Measurements from ENCODE around the gene UST.
"Not testable (repeated sequence)": the region's sequence is repeated elsewhere in the genome, so short reads cannot be mapped to it uniquely, and the experiment has no call there.

The UST gene

DNA sequence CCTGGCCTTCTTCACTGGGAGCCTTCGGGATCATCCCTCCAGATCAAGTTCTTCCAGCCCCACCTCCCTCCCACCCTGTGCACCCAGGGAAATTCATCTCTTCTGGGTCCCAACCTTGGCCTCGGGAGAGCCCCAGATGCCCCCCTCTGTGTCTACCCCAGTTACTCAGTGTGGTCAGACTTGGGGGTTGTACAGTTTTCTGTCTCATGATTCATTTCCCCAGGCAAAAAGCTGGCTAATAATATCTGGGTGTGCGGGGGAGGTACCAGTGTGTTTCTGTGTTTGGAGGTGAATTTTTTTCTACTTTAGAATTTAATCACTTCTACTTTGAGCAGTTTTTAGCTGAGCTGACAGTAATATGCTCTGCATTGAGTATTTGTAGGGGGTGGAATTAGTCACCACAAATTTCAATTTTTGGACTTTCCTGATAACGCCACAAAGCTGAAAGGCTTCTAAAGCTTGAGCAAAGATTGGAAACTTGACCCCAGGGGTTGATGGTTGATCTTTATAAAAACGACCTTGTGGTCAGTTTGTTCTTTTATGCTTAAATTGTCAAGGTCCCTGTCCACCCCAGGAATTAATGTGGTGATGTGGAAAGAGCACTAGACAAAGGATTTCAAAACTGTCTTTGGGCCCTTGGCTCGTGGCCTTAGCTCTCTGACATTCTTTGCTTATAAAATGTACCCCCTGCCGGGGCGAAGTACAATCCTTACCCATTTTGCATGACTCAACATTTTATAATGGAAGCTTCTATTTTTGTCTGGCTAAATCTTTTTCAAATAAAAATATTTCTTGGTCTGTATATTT is 286.0 kb downstream of the UST start:
- no peak for TF ChIP-seq ZFX (IDR thresholded peaks at IDR 0.05; ENCODE audit: borderline replicate concordance)
- TF ChIP-seq CTCF (IDR thresholded peaks at IDR 0.05): no peak
- no peak overlapping the region for H3K27ac ChIP-seq

- no peak overlapping the region for H3K27ac ChIP-seq
- TF ChIP-seq ZFX (IDR thresholded peaks at IDR 0.05; ENCODE audit: borderline replicate concordance): no peak
- no peak for TF ChIP-seq CTCF (IDR thresholded peaks at IDR 0.05)
Measured at GRCh38 chr6:149033454-149033853, 286.6 kb downstream of the UST start.

GRCh38 chr6:149035766-149036165 is 288.9 kb downstream of the UST start:
- no peak overlapping the region for H3K27ac ChIP-seq
- TF ChIP-seq ZFX (IDR thresholded peaks at IDR 0.05; ENCODE audit: borderline replicate concordance) (no peak), CTCF (IDR thresholded peaks at IDR 0.05) (no peak)

DNA sequence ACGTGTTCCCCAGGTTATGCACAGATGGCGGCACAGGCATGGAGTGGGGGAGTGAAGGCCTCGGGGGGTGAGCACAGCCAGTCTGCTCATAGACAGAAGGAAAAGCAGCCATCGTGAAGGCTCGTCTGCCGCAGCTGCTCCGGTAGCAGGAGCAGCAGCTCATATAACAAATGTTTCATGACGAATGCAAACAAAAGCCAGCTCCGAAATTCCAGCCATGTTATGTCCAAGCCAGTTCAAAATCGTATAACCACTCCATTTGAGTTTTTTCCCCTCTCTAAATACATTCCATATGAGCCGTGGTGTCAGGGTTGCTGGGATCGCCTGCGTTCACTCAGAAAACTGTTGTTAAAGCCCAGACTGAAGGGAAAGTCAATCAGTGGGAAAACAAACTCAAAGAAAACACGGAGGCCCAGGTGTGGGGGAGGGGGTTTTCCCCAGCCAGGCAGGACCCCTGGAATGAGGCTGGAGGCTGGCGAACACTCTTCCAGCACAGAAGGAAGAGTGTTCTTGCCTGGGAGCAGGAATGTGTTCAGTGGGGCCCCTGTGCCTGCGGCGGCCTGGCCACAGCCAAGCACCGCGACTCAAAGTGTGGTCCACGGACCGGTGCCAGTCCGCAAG is 290.3 kb downstream of the UST start:
- TF ChIP-seq ZFX (IDR thresholded peaks at IDR 0.05; ENCODE audit: borderline replicate concordance) (no peak), CTCF (IDR thresholded peaks at IDR 0.05) (no peak)
- H3K27ac ChIP-seq: no peak overlapping the region

DNA sequence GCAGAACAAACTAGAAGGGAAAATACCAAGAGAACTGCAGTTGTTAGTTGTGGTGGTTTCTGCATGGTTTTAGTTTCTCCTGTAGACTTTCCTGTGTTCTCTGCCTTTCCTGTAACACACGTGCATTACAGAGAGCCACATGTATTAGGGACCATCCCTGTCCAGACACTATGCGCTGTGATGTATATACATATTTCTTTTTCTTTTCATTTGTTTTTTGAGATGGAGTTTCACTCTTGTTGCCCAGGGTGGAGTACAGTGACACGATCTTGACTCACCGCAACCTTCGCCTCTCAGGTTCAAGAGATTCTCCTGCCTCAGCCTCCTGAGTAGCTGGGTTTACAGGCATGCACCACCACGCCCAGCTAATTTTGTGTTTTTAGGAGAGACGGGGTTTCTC is 292.2 kb downstream of the UST start:
- not testable (repeated sequence) for H3K27ac ChIP-seq

- no peak overlapping the region for H3K27ac ChIP-seq
- TF ChIP-seq ZFX (IDR thresholded peaks at IDR 0.05; ENCODE audit: borderline replicate concordance) (no peak), CTCF (IDR thresholded peaks at IDR 0.05) (no peak)
Measured at GRCh38 chr6:149041953-149042352, 295.1 kb downstream of the UST start.

- no peak for TF ChIP-seq ZFX (IDR thresholded peaks at IDR 0.05; ENCODE audit: borderline replicate concordance)
- TF ChIP-seq CTCF (IDR thresholded peaks at IDR 0.05): peak; percentile 79
- H3K27ac ChIP-seq: no peak overlapping the region
Measured at GRCh38 chr6:149043476-149044130, 296.8 kb downstream of the UST start.
